Endothelial cell (in vitro differentiated cells): ENCODE measurements around the gene MESP1. TPM values are rescaled to one million over a fixed set of nuclear protein-coding genes. Genes with fewer than 3 reads are reported as not detected.

Experiments used
- DNase-seq: peaks from one replicate; pipeline ENCODE4 v3.0.0; 2021; ENCODE audit warnings: low spot score
- H3K27ac Mint-ChIP-seq: one replicate; pipeline ENCODE4 v1.8.0; 2021; ENCODE audit warnings: mixed read lengths, inconsistent platforms; ENCODE audit not compliant: unreplicated experiment
- H3K27me3 Mint-ChIP-seq: one replicate; pipeline ENCODE4 v1.8.0; 2021; ENCODE audit warnings: mild to moderate bottlenecking, moderate library complexity, mixed read lengths, inconsistent platforms; ENCODE audit not compliant: unreplicated experiment
- H3K36me3 Mint-ChIP-seq: one replicate; pipeline ENCODE4 v1.8.0; 2021; ENCODE audit warnings: mild to moderate bottlenecking, low read depth, mixed read lengths, inconsistent platforms; ENCODE audit not compliant: unreplicated experiment
- H3K4me1 Mint-ChIP-seq: one replicate; pipeline ENCODE4 v1.8.0; 2021; ENCODE audit warnings: mild to moderate bottlenecking, mixed read lengths, inconsistent platforms; ENCODE audit not compliant: unreplicated experiment
- H3K4me3 Mint-ChIP-seq: one replicate; pipeline ENCODE4 v1.8.0; 2021; ENCODE audit warnings: mild to moderate bottlenecking, mixed read lengths, inconsistent platforms; ENCODE audit not compliant: unreplicated experiment
- H3K9me3 Mint-ChIP-seq: one replicate; pipeline ENCODE4 v1.8.0; 2021; ENCODE audit warnings: mixed read lengths, inconsistent platforms; ENCODE audit not compliant: unreplicated experiment
- CTCF ChIP-seq: fragments of 200-600 bp; sonication (generic); IDR thresholded peaks from one replicate; pipeline ENCODE4 v1.5.0; 2021; ENCODE audit warnings: antibody characterized with exemption; ENCODE audit not compliant: unreplicated experiment
- total RNA-seq: library from RNA; stranded (reverse); fragmentation: NEBNext Ultra II Directional; extraction: Animal tissue kit (Norgen Biotek cat#: 25700); gene quantifications from one replicate; pipeline ENCODE4 v1.2.1, GENCODE V29; 2021; ENCODE audit not compliant: unreplicated experiment

The MESP1 gene
- total RNA-seq, 1 donor from 2014 or later, result not detected

- Mint-ChIP-seq H3K4me1 (peaks cover 4% of the 10 kb centered on the region), H3K27ac (no peak overlapping the region), H3K9me3 (no peaks in the 10 kb centered on the region), H3K36me3 (no peaks in the 10 kb centered on the region), H3K4me3 (no peak overlapping the region), H3K27me3 (no peaks in the 10 kb centered on the region)
- no peak for TF ChIP-seq CTCF
- DNase-seq, result no peak
These were observed 26.4 kb downstream of the MESP1 start for GRCh38 chr15:89724621-89725020.

DNA sequence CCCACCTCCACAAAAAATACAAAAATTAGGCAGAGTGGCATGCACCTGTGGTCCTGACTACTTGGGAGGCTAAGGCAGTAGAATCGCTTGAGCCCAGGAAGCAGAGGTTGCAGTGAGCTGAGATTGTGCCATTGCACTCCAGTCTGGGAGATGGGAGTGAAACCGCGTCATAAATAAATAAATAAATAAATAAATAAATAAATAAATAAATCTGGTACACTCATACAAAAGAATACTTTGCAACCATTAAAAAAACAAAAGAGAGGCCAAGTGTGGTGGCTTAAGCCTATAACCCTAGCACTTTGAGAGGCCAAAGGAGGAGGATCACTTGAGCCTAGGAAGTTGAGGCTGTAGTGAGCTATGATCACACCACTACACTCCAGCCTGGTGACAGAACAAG, 28.0 kb downstream of the MESP1 start:
- no peaks in the 10 kb centered on the region for H3K4me1 Mint-ChIP-seq
- H3K4me3 Mint-ChIP-seq, result no peak overlapping the region
- H3K36me3 Mint-ChIP-seq, result no peaks in the 10 kb centered on the region
- no peak for DNase-seq
- H3K27me3 Mint-ChIP-seq, result no peaks in the 10 kb centered on the region
- no peak for TF ChIP-seq CTCF
- peak overlapping the region; percentile 11 for H3K27ac Mint-ChIP-seq
- H3K9me3 Mint-ChIP-seq, result no peaks in the 10 kb centered on the region

DNA sequence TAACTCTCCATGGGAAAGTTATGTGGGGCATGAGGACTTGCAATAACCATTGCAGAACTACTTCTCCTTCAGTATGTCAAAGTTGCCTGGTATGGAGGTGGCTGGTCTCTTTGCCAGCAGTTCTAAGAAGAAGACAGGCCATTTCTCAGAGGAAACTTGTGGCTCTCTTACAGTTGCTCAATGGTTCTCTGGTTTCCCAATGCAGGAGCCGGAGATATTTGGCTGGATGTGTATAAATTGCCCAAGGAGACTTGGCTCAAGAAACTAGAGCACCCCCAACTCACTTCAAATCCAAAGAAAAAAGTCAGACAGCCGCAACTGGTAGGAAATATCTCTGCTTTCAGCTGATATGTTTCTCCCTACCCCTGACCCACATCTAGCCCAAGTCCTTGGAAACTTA, 36.3 kb downstream of the MESP1 start:
- DNase-seq, result no peak
- no peak for TF ChIP-seq CTCF
- Mint-ChIP-seq H3K27ac (peak overlapping the region; percentile 30), H3K9me3 (no peaks in the 10 kb centered on the region), H3K4me3 (no peak overlapping the region), H3K27me3 (no peaks in the 10 kb centered on the region), H3K4me1 (peaks cover 15% of the 10 kb centered on the region), H3K36me3 (no peaks in the 10 kb centered on the region)

- no peak for TF ChIP-seq CTCF
- Mint-ChIP-seq H3K27ac (no peak overlapping the region), H3K36me3 (no peaks in the 10 kb centered on the region)
These were observed 43.5 kb downstream of the MESP1 start for GRCh38 chr15:89707577-89707976.

GRCh38 chr15:89704411-89704810, 46.6 kb downstream of the MESP1 start:
- Mint-ChIP-seq H3K36me3 (no peaks in the 10 kb centered on the region), H3K4me3 (no peak overlapping the region), H3K27me3 (no peaks in the 10 kb centered on the region), H3K27ac (no peak overlapping the region), H3K9me3 (no peaks in the 10 kb centered on the region), H3K4me1 (peaks cover 3% of the 10 kb centered on the region)
- TF ChIP-seq CTCF, result no peak
- DNase-seq, result no peak

More at GRCh38 chr15:89707577-89707976, 43.5 kb downstream of the MESP1 start:
- Mint-ChIP-seq H3K4me1 (peaks cover 3% of the 10 kb centered on the region), H3K9me3 (no peaks in the 10 kb centered on the region), H3K4me3 (no peak overlapping the region), H3K27me3 (no peaks in the 10 kb centered on the region)
- DNase-seq, result no peak

Other genes starting within 250 kb of the MESP1 start
- gene TICRR, start 175.8 kb downstream of the MESP1 start, total RNA-seq, result 4.8 TPM
- gene KIF7, start 95.8 kb downstream of the MESP1 start, total RNA-seq, result 6.4 TPM
- 0.64 TPM for gene PLIN1, start 71.9 kb downstream of the MESP1 start, total RNA-seq
- 4.5 TPM for gene PEX11A, start 60.5 kb downstream of the MESP1 start, total RNA-seq
- gene WDR93, start 60.4 kb downstream of the MESP1 start, total RNA-seq, result 0.13 TPM
- gene MESP2, start 25.1 kb upstream of the MESP1 start, total RNA-seq, result 0.33 TPM
- gene ANPEP, start 63.6 kb upstream of the MESP1 start, total RNA-seq, result 203 TPM
- gene AP3S2, start 142.7 kb upstream of the MESP1 start, total RNA-seq, result 23.2 TPM
- 13.3 TPM for gene ARPIN, start 161.7 kb upstream of the MESP1 start, total RNA-seq